Ishikawa (cell line): ENCODE data around the gene USP6.

Experiments used
- CEBPB ChIP-seq: IDR thresholded peaks from 2 replicates; pipeline ENCODE4 v1.6.1; 2012
- CREB1 ChIP-seq: IDR thresholded peaks from 2 replicates; pipeline ENCODE4 v1.6.1; 2012; ENCODE audit warnings: low read depth
- EGR1 ChIP-seq: IDR thresholded peaks from 2 replicates; pipeline ENCODE4 v1.6.1; 2012
- EP300 ChIP-seq: IDR thresholded peaks from 2 replicates; pipeline ENCODE4 v1.6.1; 2012; ENCODE audit warnings: borderline replicate concordance
- FOXM1 ChIP-seq: IDR thresholded peaks from 2 replicates; pipeline ENCODE4 v1.6.1; 2012; ENCODE audit warnings: low read depth, borderline replicate concordance
- MAX ChIP-seq: IDR thresholded peaks from 2 replicates; pipeline ENCODE4 v1.6.1; 2012
- NFIC ChIP-seq: IDR thresholded peaks from 2 replicates; pipeline ENCODE4 v1.6.1; 2012
- RAD21 ChIP-seq: IDR thresholded peaks from 2 replicates; pipeline ENCODE4 v1.6.1; 2012; ENCODE audit warnings: low read depth
- TAF1 ChIP-seq: IDR thresholded peaks from 2 replicates; pipeline ENCODE4 v1.6.1; 2012; ENCODE audit warnings: low read depth, mild to moderate bottlenecking
- TCF12 ChIP-seq: IDR thresholded peaks from 2 replicates; pipeline ENCODE4 v1.6.1; 2012; ENCODE audit warnings: low read depth
- TEAD4 ChIP-seq: IDR thresholded peaks from 2 replicates; pipeline ENCODE4 v1.6.1; 2012
- YY1 ChIP-seq: IDR thresholded peaks from 2 replicates; pipeline ENCODE4 v1.6.1; 2012; ENCODE audit warnings: low read depth
- ZBTB7A ChIP-seq: IDR thresholded peaks from 2 replicates; pipeline ENCODE4 v1.6.1; 2012; ENCODE audit warnings: low read depth
- TF ChIP-seq, protein P1 (sequence below): IDR thresholded peaks from 2 replicates; pipeline ENCODE4 v1.6.1; 2012; ENCODE audit warnings: low read depth, mild to moderate bottlenecking
- TF ChIP-seq, protein P2 (sequence below): IDR thresholded peaks from 2 replicates; pipeline ENCODE4 v1.6.1; 2012

The USP6 gene

DNA sequence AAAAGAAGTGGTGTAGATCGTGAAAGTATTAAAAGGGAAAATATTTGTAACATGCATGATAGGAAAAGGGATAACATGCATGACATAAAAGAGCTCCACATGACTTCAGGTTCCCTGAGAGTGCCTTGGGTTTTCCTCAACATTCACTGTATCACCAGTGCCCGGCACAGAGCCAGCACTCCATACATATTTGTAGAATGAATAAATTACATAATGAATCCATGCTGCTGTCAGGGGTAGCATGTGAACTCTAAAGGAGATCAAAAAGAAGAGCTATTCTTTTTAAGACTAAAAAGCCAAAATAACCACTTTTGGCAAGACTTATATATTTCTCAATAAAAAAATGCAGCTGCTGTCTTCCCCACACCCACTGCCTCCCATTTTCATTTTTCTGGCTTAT, 78.5 kb downstream of the USP6 start:
- no peak for TF ChIP-seq TCF12
- TF ChIP-seq RAD21 = no peak
- no peak for TF ChIP-seq NFIC
- TF ChIP-seq MAX = no peak
- no peak for TF ChIP-seq CEBPB
- TF ChIP-seq, protein P1, sequence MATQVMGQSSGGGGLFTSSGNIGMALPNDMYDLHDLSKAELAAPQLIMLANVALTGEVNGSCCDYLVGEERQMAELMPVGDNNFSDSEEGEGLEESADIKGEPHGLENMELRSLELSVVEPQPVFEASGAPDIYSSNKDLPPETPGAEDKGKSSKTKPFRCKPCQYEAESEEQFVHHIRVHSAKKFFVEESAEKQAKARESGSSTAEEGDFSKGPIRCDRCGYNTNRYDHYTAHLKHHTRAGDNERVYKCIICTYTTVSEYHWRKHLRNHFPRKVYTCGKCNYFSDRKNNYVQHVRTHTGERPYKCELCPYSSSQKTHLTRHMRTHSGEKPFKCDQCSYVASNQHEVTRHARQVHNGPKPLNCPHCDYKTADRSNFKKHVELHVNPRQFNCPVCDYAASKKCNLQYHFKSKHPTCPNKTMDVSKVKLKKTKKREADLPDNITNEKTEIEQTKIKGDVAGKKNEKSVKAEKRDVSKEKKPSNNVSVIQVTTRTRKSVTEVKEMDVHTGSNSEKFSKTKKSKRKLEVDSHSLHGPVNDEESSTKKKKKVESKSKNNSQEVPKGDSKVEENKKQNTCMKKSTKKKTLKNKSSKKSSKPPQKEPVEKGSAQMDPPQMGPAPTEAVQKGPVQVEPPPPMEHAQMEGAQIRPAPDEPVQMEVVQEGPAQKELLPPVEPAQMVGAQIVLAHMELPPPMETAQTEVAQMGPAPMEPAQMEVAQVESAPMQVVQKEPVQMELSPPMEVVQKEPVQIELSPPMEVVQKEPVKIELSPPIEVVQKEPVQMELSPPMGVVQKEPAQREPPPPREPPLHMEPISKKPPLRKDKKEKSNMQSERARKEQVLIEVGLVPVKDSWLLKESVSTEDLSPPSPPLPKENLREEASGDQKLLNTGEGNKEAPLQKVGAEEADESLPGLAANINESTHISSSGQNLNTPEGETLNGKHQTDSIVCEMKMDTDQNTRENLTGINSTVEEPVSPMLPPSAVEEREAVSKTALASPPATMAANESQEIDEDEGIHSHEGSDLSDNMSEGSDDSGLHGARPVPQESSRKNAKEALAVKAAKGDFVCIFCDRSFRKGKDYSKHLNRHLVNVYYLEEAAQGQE = no peak
- TF ChIP-seq, protein P2, sequence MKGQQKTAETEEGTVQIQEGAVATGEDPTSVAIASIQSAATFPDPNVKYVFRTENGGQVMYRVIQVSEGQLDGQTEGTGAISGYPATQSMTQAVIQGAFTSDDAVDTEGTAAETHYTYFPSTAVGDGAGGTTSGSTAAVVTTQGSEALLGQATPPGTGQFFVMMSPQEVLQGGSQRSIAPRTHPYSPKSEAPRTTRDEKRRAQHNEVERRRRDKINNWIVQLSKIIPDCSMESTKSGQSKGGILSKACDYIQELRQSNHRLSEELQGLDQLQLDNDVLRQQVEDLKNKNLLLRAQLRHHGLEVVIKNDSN = no peak
- no peak for TF ChIP-seq EP300
- TF ChIP-seq CREB1 = no peak
- no peak for TF ChIP-seq EGR1
- no peak for TF ChIP-seq FOXM1
- no peak for TF ChIP-seq YY1
- TF ChIP-seq ZBTB7A = no peak
- TF ChIP-seq TAF1 = no peak
- TF ChIP-seq TEAD4 = no peak

- TF ChIP-seq CEBPB = no peak
- no peak for TF ChIP-seq MAX
- TF ChIP-seq ZBTB7A = no peak
- TF ChIP-seq EGR1 = no peak
- TF ChIP-seq NFIC = no peak
- TF ChIP-seq RAD21 = no peak
- no peak for TF ChIP-seq TCF12
- TF ChIP-seq, protein P2 = no peak
- TF ChIP-seq TAF1 = no peak
- no peak for TF ChIP-seq YY1
- no peak for TF ChIP-seq EP300
- no peak for TF ChIP-seq CREB1
- TF ChIP-seq TEAD4 = no peak
- TF ChIP-seq, protein P1 = no peak
- no peak for TF ChIP-seq FOXM1
Measured at GRCh38 chr17:5198472-5198871, 82.6 kb downstream of the USP6 start.

- TF ChIP-seq TAF1 = no peak
- TF ChIP-seq EP300 = no peak
- no peak for TF ChIP-seq EGR1
- no peak for TF ChIP-seq ZBTB7A
- TF ChIP-seq, protein P1 = no peak
- TF ChIP-seq, protein P2 = no peak
- TF ChIP-seq CEBPB = no peak
- TF ChIP-seq RAD21 = no peak
- TF ChIP-seq CREB1 = no peak
- TF ChIP-seq TCF12 = no peak
- no peak for TF ChIP-seq TEAD4
- TF ChIP-seq FOXM1 = no peak
- TF ChIP-seq NFIC = no peak
- no peak for TF ChIP-seq YY1
- no peak for TF ChIP-seq MAX
Measured at GRCh38 chr17:5200360-5200759, 84.5 kb downstream of the USP6 start.

GRCh38 chr17:5201011-5201410, 85.2 kb downstream of the USP6 start:
- TF ChIP-seq NFIC = no peak
- no peak for TF ChIP-seq TEAD4
- TF ChIP-seq FOXM1 = no peak
- TF ChIP-seq EP300 = no peak
- no peak for TF ChIP-seq MAX
- no peak for TF ChIP-seq ZBTB7A
- TF ChIP-seq CEBPB = no peak
- no peak for TF ChIP-seq EGR1
- no peak for TF ChIP-seq RAD21
- no peak for TF ChIP-seq YY1
- TF ChIP-seq, protein P2 = no peak
- no peak for TF ChIP-seq TCF12
- TF ChIP-seq TAF1 = no peak
- TF ChIP-seq, protein P1 = no peak
- no peak for TF ChIP-seq CREB1
